ENCODE results near the gene BRD3. TPM values are rescaled to one million over a fixed set of nuclear protein-coding genes. Genes with fewer than 3 reads are reported as not detected.

Gene BRD3
- polyA plus RNA-seq, 1 experiment: 6.6 TPM

DNA sequence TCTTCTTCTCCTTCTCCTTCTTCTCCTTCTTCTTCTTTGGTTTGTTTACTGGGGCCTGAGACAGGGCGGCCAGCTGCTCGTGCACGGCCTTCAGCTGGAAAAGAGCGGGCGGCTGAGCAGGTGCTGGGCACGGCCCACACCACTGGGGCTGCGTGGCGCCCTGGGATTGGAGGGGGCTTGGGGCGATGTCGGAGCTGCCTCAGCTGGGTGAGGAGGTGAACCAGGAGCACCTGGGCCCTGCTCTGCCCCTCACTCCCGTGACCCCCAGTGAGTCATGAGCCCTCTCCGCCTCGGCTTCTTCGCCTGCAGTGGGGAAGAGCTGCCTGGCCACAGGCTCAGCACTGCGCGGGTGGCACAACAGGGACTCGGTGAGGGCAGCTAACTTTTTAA, 27.7 kb downstream of the BRD3 start:
- Histone ChIP-seq H3K27me3 (ENCODE audit: control insufficient read depth, insufficient read depth, low read length) (no peaks in the 10 kb centered on the region), H3K4me3 (ENCODE audit: low read depth, low read length) (no peak overlapping the region), H3K36me3 (ENCODE audit: control insufficient read depth, insufficient read depth, low read length) (peaks cover 36% of the 10 kb centered on the region)
- ChIA-PET POLR2A (no interaction called here), CTCF (interaction anchor here (1.0 kb wide), 1 partner anchor 12 kb away, joined by 3 read pairs; no protein-coding TSS in a partner anchor)
- TF ChIP-seq, protein P1, sequence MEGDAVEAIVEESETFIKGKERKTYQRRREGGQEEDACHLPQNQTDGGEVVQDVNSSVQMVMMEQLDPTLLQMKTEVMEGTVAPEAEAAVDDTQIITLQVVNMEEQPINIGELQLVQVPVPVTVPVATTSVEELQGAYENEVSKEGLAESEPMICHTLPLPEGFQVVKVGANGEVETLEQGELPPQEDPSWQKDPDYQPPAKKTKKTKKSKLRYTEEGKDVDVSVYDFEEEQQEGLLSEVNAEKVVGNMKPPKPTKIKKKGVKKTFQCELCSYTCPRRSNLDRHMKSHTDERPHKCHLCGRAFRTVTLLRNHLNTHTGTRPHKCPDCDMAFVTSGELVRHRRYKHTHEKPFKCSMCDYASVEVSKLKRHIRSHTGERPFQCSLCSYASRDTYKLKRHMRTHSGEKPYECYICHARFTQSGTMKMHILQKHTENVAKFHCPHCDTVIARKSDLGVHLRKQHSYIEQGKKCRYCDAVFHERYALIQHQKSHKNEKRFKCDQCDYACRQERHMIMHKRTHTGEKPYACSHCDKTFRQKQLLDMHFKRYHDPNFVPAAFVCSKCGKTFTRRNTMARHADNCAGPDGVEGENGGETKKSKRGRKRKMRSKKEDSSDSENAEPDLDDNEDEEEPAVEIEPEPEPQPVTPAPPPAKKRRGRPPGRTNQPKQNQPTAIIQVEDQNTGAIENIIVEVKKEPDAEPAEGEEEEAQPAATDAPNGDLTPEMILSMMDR (IDR thresholded peaks at IDR 0.05; ENCODE audit: insufficient read depth, low read depth, low read length): no peak
- no peak for DNase-seq (ENCODE audit: low read depth)

DNA sequence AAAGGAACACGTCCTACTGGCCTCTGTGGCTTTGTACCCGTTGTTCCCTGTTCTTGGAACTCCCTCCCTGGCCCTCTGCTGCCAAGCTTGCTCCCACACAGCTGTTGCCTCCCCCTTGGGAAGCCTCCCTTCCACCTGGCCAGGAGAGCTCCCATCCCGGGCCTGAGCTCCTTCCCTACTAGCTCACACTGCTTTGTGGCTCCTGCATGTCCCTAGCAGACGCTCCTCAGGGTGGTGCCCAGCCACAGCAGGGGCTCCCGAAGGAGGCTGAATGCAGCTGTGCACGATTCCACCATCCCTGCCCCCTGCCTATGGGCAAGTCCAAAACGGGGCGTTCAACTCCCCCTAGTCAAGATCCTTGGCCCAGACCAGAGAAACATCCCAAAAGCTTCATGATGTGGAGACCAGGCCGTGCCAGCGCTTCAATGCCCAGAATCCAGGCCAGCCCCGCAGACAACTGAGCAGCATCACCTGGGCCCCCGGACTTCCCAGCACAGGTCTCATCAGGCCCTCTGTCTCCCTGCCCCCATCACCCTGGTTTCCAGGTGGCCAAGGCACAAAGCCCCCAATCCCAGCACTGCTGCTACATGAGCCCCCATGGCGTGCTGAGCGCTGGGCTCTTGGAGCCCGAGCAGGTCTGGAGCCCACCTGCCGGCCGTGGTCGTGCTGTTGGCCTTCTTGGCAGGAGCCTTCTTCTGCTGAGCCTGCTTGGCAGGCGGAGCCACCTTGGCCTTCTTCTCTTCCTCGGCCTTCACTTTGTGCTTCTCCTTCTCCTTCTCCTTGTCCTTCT, 28.2 kb downstream of the BRD3 start:
- Histone ChIP-seq H3K27me3 (ENCODE audit: control insufficient read depth, insufficient read depth, low read length) (no peaks in the 10 kb centered on the region), H3K36me3 (ENCODE audit: control insufficient read depth, insufficient read depth, low read length) (peaks cover 38% of the 10 kb centered on the region), H3K4me3 (ENCODE audit: low read depth, low read length) (no peak overlapping the region)
- CTCF ChIA-PET: no interaction called here
- POLR2A ChIA-PET: no interaction called here
- TF ChIP-seq, protein P1 (IDR thresholded peaks at IDR 0.05; ENCODE audit: insufficient read depth, low read depth, low read length): no peak
- no peak for DNase-seq (ENCODE audit: low read depth)

DNA sequence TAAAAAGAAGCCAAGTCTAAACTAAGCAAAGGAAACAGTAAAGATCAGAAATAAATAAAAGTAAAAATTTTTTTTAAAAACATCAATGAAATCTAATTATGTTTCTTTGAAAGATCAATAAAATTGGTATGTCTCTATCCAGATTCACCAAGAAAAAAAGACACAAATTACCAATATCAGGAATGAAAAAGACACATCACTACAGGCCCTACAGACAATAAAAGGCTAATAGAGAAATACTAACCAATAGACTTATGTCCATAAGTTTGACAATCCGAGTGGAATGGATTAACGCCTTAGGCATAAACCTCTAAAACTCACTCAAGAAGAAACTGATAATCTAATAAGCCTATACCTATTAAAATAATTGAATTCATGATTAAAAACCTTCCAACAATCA, 30.2 kb downstream of the BRD3 start:
- ChIA-PET CTCF (interaction anchor here (0.6 kb wide), 1 partner anchor 23 kb away, joined by 3 read pairs; no protein-coding TSS in a partner anchor), POLR2A (no interaction called here)
- Histone ChIP-seq H3K4me3 (ENCODE audit: low read depth, low read length) (no peak overlapping the region), H3K36me3 (ENCODE audit: control insufficient read depth, insufficient read depth, low read length) (peaks cover 45% of the 10 kb centered on the region), H3K27me3 (ENCODE audit: control insufficient read depth, insufficient read depth, low read length) (no peaks in the 10 kb centered on the region)
- TF ChIP-seq, protein P1 (IDR thresholded peaks at IDR 0.05; ENCODE audit: insufficient read depth, low read depth, low read length): no peak
- DNase-seq (ENCODE audit: low read depth): no peak

DNA sequence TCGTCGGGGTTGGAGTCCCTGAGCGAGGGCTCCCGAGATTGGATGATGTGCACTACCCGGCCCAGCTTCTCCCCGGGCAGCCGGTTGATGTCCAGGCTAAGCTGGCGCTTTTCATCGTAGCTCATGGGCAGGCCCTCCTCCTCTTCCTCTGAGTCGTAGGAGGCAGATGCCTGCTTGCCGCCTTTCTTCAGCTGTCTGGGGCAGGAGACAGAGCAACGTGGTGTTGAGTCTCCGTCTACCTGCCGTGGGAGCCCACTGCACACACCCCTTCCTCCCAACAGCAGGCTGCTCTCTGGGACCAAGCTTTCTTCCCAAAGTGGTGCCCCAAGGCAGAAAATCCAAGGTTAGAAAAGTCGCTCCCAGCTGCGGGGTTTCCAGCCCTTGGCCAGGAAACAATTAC, 31.7 kb downstream of the BRD3 start:
- Histone ChIP-seq H3K4me3 (ENCODE audit: low read depth, low read length) (no peak overlapping the region), H3K27me3 (ENCODE audit: control insufficient read depth, insufficient read depth, low read length) (no peaks in the 10 kb centered on the region), H3K36me3 (ENCODE audit: control insufficient read depth, insufficient read depth, low read length) (peaks cover 40% of the 10 kb centered on the region)
- TF ChIP-seq, protein P1 (IDR thresholded peaks at IDR 0.05; ENCODE audit: insufficient read depth, low read depth, low read length): no peak
- ChIA-PET POLR2A (no interaction called here), CTCF (interaction anchor here (2.5 kb wide), 1 partner anchor 10 kb away, joined by 4 read pairs; the partner anchor contains the start of gene BRD3OS)
- no peak for DNase-seq (ENCODE audit: low read depth)

DNA sequence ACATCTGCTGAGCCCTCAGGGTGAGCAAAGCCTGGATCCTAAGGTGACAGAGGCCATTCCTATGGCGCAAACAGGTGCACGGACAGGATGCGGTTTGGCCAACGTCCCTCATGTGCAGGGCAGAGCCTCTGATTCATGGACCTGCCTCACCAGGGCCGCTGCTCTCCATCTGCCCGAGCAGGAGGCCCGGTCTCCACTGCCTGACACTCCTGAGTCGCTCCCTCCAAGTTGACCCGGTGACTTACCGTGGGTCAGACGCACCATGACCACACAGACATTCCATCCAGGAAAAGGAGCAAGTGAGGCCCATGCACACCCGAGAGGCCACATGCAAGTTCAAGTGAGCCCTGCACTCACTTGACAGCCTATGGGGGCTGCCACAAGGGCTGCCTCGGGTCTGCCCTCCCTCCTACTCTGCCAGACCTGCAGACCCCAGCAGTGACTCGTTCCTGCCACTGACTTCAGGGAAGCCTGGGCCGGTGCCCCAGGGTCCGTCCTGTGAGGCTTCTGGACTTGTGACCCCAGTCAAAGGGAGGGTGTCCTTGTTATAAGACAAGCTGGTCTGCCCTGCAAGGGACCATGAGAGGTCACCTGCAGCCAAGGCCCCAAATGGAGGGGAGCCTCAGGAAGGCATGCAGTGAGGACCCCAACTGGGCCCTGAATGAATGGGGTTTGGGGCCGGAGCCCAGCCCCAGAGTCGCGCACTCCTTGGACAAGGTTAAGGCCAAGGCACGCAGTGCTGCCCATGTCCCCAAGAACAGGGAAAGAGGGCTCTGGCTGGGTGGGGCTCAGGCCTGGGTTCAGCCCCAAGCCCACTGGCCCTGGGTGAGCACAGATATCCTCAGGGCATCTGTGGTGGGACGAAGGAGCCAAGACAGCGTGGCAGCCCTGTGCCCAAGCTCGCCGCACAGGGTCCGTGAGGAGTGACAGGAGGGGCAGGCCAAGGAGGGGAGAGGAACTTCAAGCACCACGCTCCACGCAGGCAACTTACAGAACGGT, 32.5 kb downstream of the BRD3 start:
- peaks cover 41% of the 10 kb centered on the region for H3K36me3 ChIP-seq (ENCODE audit: control insufficient read depth, insufficient read depth, low read length)
- POLR2A ChIA-PET: no interaction called here
- no peaks in the 10 kb centered on the region for H3K27me3 ChIP-seq (ENCODE audit: control insufficient read depth, insufficient read depth, low read length)
- CTCF ChIA-PET: interaction anchor here (2.5 kb wide), 1 partner anchor 10 kb away, joined by 4 read pairs; the partner anchor contains the start of gene BRD3OS
- no peak for DNase-seq (ENCODE audit: low read depth)
- TF ChIP-seq, protein P1 (IDR thresholded peaks at IDR 0.05; ENCODE audit: insufficient read depth, low read depth, low read length): no peak
- H3K4me3 ChIP-seq (ENCODE audit: low read depth, low read length): no peak overlapping the region

Measured in BJ (cell line).